ACC112 (cell line): ENCODE data around the gene NDUFB6.
A peak's percentile ranks its signal among the peaks of the same experiment; 100 is the strongest.

Experiments used
- H2AFZ ChIP-seq: fragments of 200-600 bp; sonication (generic); one replicate; pipeline ENCODE4 v1.6.0; 2017; ENCODE audit warnings: antibody characterized with exemption, low read length; ENCODE audit not compliant: unreplicated experiment
- H3K27ac ChIP-seq: fragments of 200-600 bp; sonication (generic); 2 replicates; pipeline ENCODE4 v1.5.1; 2014; ENCODE audit warnings: low read depth, mild to moderate bottlenecking, antibody characterized with exemption, low read length, moderate library complexity
- H3K27me3 ChIP-seq: fragments of 200-600 bp; sonication (generic); 2 replicates; pipeline ENCODE4 v1.6.1; 2014; ENCODE audit warnings: mild to moderate bottlenecking, antibody characterized with exemption, low read length, moderate library complexity, mixed read lengths; ENCODE audit not compliant: insufficient read depth
- H3K36me3 ChIP-seq: fragments of 200-600 bp; sonication (generic); 2 replicates; pipeline ENCODE4 v1.6.1; 2016; ENCODE audit warnings: mild to moderate bottlenecking, antibody characterized with exemption, low read length, moderate library complexity, mixed read lengths; ENCODE audit not compliant: insufficient read depth
- H3K4me1 ChIP-seq: fragments of 200-600 bp; sonication (generic); one replicate; pipeline ENCODE4 v1.6.1; 2016; ENCODE audit warnings: low read length, mixed read lengths; ENCODE audit not compliant: insufficient read depth, unreplicated experiment, control insufficient read depth
- H3K4me3 ChIP-seq: fragments of 200-600 bp; sonication (generic); 2 replicates; pipeline ENCODE4 v1.5.1; 2014; ENCODE audit warnings: mild to moderate bottlenecking, low read depth, low read length
- H3K79me2 ChIP-seq: fragments of 200-600 bp; sonication (generic); one replicate; pipeline ENCODE4 v1.6.0; 2016; ENCODE audit warnings: low read length; ENCODE audit not compliant: control insufficient read depth, unreplicated experiment, insufficient read depth

Gene NDUFB6

DNA sequence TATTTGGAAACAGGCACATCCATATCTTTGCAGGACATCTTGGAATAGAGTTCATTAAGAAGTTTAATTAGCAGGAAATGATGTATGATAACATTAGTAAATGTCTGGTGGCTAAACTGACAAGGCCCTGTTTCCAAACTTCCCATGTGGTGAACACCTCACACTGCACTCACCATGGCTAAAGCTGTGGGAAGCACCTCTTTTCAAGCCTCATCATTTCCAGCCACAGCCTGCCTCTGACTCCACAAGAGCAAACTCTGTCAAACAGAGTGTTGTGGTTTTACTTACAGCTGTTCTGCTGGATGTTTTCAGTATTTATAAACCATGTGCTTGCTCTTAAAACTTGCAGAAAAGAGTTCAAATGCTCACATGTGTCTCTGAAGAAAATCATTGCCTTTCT lies 14.9 kb upstream of the NDUFB6 start:
- Histone ChIP-seq H3K36me3 (no peaks in the 10 kb centered on the region), H3K27me3 (no peaks in the 10 kb centered on the region; the same call in 1 of the 2 replicates), H3K79me2 (no peaks in the 10 kb centered on the region), H3K4me3 (no peak overlapping the region), H2AFZ (no peak overlapping the region), H3K4me1 (no peaks in the 10 kb centered on the region), H3K27ac (no peak overlapping the region)

DNA sequence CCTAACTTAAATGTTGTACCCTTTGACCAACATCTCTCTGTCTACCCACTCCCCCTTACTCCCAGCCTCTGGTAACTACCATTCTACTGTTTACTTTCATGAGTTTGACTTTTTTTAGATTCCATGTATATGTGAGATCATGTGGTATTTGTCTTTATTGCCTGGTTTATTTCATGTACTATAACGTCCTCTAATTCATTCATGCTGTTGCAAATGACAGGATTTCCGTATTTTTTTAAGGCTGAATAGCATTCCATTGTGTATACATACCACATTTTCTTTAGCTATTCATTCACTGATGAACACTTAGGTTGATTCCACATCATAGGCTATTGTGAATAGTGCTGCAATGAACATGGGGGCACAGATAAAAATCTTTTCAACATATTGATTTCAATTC lies 11.8 kb upstream of the NDUFB6 start:
- Histone ChIP-seq H3K79me2 (no peaks in the 10 kb centered on the region), H3K27me3 (no peaks in the 10 kb centered on the region; the same call in 1 of the 2 replicates), H2AFZ (no peak overlapping the region), H3K27ac (no peak overlapping the region), H3K36me3 (no peaks in the 10 kb centered on the region), H3K4me1 (peaks cover 9% of the 10 kb centered on the region), H3K4me3 (no peak overlapping the region)

DNA sequence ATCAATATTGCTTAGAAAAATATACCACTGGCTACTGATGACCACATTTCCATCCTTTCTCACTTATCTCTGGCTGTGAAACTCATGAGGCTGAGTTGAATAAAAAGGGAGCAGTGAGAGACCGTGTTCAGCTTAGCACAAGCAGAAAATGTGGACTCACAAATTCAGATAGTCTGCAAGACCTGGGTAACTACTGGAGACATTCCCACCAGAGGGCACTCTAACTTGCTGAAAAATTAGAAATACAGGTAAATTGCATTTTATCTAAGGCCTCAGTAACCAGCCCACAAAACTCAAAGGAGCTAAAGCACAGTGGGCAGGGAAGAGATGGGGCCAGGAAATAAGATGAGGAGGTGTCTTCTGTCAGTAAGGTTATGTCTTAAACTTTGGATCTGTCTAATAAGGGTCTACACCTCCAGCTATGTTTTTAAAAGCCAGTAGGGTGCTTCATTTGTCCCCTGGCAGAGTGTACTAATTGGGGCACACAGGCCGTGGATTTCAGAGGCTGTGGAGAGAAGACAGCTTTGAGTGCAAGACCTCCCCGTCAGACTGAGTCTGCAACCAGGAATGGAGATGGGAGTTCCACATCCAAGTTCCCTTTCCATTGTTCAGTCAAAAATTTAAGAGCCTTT lies 8.7 kb upstream of the NDUFB6 start:
- Histone ChIP-seq H3K36me3 (no peaks in the 10 kb centered on the region), H3K27ac (no peak overlapping the region), H3K79me2 (no peaks in the 10 kb centered on the region), H3K4me3 (0 out of 2 replicates have a peak overlapping the region, but pooled peaks have one; percentile 11), H3K4me1 (peaks cover 9% of the 10 kb centered on the region), H2AFZ (peak overlapping the region; percentile 0), H3K27me3 (no peaks in the 10 kb centered on the region; the same call in 1 of the 2 replicates)

DNA sequence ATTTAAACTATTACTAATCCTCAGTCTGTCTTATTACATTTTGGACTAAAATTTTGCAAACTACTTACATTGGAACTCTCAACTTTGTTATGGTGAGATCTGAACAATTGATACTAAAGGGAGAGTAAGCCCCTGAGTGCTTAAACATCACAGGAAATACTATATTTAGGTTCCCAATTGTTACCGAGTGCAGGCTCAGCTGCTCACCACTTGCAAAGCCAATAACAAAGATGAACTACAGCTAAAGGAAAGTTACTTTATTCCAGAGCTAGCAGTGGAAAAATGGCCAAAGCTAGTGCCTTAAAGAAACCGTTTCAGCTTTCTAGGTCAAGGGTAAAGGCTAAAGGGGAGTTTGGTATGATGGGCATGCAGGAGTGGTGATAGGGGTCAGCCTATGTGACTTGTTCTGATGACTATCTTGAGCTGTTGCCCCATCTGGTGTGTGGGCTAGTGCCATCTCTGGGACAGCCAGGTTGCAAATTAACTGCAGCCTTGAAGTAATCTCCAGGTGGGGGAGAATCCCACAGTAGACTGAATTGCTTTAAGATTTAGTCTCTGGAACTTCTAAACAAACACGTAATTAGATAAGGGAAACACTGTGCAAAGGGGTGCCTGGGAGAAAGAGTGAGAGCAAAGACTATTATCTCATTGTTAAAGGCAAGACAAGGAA lies 7.8 kb upstream of the NDUFB6 start:
- Histone ChIP-seq H3K27ac (no peak overlapping the region), H2AFZ (peak overlapping the region; percentile 55), H3K79me2 (no peaks in the 10 kb centered on the region), H3K4me1 (peaks cover 9% of the 10 kb centered on the region), H3K4me3 (0 out of 2 replicates have a peak overlapping the region, but pooled peaks have one; percentile 11), H3K27me3 (no peaks in the 10 kb centered on the region), H3K36me3 (no peaks in the 10 kb centered on the region)

DNA sequence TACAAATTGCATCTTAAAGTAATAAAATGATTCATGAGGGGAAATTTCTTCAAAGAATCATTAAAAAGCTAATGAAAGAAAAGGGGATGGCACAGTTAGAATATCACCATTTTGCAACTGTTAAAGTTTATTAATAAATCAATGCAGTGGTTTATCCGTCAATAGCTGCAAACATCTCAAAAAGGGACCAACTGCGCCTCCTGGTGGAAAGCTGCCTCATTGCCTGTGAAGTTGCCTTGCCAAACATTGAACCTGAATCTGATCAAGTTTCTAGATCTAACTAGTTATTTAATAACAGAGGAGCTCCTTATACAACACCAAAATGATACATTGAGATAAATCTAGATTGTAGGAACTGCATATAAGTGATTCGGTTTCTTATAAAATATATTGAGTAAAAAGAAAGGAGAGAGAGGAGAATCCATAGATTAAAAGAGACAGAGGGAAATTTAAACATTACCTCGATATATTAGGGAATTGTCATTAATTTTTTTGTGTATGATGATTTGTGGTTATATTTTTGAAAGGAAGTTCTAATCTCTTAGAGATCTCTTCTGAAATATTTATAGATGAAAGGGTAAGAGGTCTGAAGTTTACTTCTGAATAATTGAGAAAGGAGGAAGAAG lies 6.9 kb upstream of the NDUFB6 start:
- Histone ChIP-seq H3K27me3 (no peaks in the 10 kb centered on the region), H3K4me3 (no peak overlapping the region), H2AFZ (peak overlapping the region; percentile 36), H3K4me1 (peaks cover 9% of the 10 kb centered on the region), H3K79me2 (no peaks in the 10 kb centered on the region), H3K36me3 (no peaks in the 10 kb centered on the region), H3K27ac (no peak overlapping the region)

DNA sequence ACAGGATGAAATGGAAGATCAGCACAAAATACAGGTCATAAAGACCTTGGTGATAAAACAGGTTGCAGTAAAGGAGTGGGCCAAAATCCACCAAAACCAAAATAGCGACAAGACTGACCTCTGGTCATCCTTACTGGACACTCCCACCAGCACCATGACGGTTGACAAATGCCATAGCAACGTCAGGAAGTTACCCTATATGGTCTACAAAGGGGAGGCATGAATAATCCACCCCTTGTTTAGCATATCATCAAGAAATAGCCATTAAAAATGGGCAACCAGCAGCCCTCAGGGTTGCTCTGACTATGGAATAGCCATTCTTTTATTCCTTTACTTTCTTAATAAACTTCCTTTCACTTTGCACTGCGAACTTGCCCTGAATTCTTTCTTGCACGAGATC lies 6.0 kb upstream of the NDUFB6 start:
- Histone ChIP-seq H3K36me3 (no peaks in the 10 kb centered on the region), H3K27ac (no peak overlapping the region), H3K4me3 (no peak overlapping the region), H3K27me3 (no peaks in the 10 kb centered on the region), H3K79me2 (no peaks in the 10 kb centered on the region), H3K4me1 (peaks cover 10% of the 10 kb centered on the region), H2AFZ (peak overlapping the region; percentile 36)

DNA sequence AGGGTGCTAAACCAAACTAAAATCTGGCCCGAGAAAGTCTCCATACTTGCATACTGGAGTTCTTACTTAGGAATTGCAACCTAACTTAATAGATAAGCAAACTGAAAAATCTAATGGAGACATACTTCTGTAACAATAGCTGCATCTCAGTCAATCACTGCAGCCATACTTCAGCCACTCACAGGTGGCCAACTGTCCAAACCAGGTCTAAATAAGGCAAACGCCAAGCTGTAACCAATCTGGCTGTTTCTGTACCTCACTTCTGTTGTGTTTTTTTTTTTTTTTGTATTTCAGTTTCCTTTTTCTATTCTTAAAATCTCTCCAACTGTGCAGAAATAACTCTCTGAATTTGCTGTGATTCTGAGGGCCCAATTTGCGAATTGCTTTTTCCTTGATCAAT lies 4.4 kb upstream of the NDUFB6 start:
- H3K27ac ChIP-seq, result no peak overlapping the region

DNA sequence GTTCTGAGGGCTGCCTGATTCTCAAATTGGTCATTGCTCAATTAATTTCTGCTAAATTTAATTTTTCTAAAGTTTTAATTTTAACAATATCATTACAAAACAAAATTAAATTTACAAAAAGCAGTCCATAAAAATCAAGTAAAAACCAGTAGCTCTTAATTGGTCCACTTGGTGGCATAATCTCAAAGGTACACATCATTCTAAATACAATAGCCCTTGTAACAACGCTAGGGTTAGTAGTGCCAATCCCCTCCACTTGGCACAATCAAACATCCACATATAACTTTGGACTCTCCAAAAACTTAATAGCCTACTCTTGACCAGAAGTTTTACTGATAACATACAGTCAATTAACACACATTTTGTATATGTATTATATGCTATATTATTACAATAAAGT lies 1.9 kb upstream of the NDUFB6 start:
- no peak overlapping the region for H3K4me3 ChIP-seq
- no peaks in the 10 kb centered on the region for H3K36me3 ChIP-seq
- no peaks in the 10 kb centered on the region for H3K27me3 ChIP-seq
- H3K79me2 ChIP-seq, result peaks cover 30% of the 10 kb centered on the region
- H3K4me1 ChIP-seq, result peaks cover 20% of the 10 kb centered on the region
- no peak overlapping the region for H2AFZ ChIP-seq
- no peak overlapping the region for H3K27ac ChIP-seq

More for the DNA sequence above, 4.4 kb upstream of the NDUFB6 start:
- H3K4me1 ChIP-seq, result peaks cover 17% of the 10 kb centered on the region
- no peak overlapping the region for H2AFZ ChIP-seq
- H3K4me3 ChIP-seq, result no peak overlapping the region
- H3K27me3 ChIP-seq, result no peaks in the 10 kb centered on the region
- H3K36me3 ChIP-seq, result no peaks in the 10 kb centered on the region
- peaks cover 5% of the 10 kb centered on the region for H3K79me2 ChIP-seq

DNA sequence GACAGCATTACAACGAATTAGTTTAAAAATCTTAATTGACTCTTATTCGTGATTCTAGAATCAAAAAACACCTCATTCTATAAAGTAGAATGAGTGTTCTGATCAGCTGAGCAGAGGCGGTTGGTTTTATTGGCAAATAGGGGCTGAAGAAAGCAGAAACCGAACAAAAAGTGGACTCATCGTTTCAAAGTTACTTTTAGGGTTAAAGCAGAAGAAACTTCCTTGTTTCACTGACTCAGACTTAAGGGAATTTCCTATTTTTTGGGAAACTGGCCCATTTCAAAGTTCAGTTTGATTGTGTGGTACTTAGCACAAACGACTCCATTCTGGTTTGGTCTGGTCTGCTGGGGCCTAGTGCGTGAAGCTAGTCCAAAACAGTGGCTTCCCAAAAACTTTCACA lies 862 bp upstream of the NDUFB6 start:
- Histone ChIP-seq H2AFZ (peak overlapping the region; percentile 79), H3K27ac (no peak overlapping the region), H3K27me3 (no peaks in the 10 kb centered on the region), H3K4me3 (peak overlapping the region; percentile 89), H3K36me3 (no peaks in the 10 kb centered on the region), H3K4me1 (peaks cover 20% of the 10 kb centered on the region), H3K79me2 (peaks cover 35% of the 10 kb centered on the region)

DNA sequence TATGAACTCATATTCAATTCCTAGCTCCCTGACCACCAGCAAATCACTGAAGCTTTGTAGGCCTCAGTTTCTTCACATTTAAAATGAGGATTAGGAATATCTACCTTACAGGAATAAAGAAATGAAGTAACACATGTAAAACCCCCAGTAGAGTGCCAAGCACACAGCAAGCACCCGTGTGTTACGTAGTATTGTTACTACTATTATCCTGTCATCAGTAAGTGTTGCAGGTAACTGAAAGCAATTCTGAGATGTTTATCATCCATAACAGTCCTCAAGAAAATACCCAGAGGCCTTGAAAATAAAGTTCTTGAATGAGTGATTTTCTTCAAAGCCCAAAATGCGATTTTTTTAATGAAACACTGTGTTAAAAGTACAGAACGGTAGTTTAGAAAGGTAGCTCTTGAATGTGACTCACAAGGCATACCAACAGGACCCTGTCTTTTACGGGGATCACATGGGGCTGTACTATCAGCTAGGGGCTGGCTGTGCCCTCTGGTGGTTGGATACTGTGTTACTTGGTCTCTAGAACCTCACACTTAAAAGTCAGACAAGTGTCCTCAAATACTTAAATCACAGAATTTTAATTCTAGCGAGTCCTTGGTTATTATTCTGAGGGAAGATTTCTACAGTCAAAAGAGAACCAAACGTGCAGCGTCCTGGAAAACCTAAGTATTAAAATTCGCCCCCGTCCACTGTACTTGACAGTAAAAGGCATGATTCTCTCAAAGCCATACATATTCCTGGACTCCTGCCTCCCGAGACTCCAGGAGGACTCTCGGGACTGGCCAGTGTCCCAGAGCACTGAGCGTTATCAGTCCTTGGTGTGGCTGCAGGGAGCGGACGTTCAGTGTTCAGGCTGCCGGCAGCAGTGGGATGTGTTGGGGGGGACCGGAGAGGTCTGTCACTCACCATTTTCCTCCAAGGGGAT lies 725 bp downstream of the NDUFB6 start:
- peaks cover 20% of the 10 kb centered on the region for H3K4me1 ChIP-seq
- peak overlapping the region; percentile 83 for H2AFZ ChIP-seq
- H3K4me3 ChIP-seq, result peak overlapping the region; percentile 89
- H3K27me3 ChIP-seq, result no peaks in the 10 kb centered on the region
- H3K27ac ChIP-seq, result peak overlapping the region; percentile 17
- H3K36me3 ChIP-seq, result peaks cover 8% of the 10 kb centered on the region; the same call in 1 of the 2 replicates
- H3K79me2 ChIP-seq, result peaks cover 35% of the 10 kb centered on the region
